HG03354 (cell line): Measurements from ENCODE around the gene PHF23.

ENCODE experiments used
- ATAC-seq: cut with Tn5 transposase; IDR thresholded peaks from one replicate; pipeline ENCODE4 v1.9.1; 2021; ENCODE audit warnings: mild to moderate bottlenecking; ENCODE audit not compliant: unreplicated experiment, poor library complexity, severe bottlenecking

PHF23 gene

GRCh38 chr17:7239091-7240027 is at the start of gene PHF23:
TSS of gene PHF23 (minus strand) at chr17:7239457. CDS start at chr17:7239279, 178 bp downstream.
- ATAC-seq, result peak; percentile 56

- ATAC-seq, result no peak
These were observed 46.4 kb upstream of the PHF23 start for GRCh38 chr17:7285679-7286078.

- no peak for ATAC-seq
These were observed 45.7 kb upstream of the PHF23 start for GRCh38 chr17:7284911-7285310.

- ATAC-seq, result no peak
These were observed 44.4 kb upstream of the PHF23 start for GRCh38 chr17:7283471-7284216.

- no peak for ATAC-seq
These were observed 43.6 kb upstream of the PHF23 start for GRCh38 chr17:7282752-7283321.

- no peak for ATAC-seq
These were observed 42.9 kb upstream of the PHF23 start for GRCh38 chr17:7281953-7282751.

GRCh38 chr17:7281074-7281952 is 42.1 kb upstream of the PHF23 start, which contains the start of gene SLC2A4:
TSS of gene SLC2A4 (plus strand) at chr17:7281718. CDS start at chr17:7281935, 217 bp downstream.
- peak; percentile 56 for ATAC-seq

GRCh38 chr17:7280519-7281073 is 41.3 kb upstream of the PHF23 start:
- ATAC-seq, result peak; percentile 69

- no peak for ATAC-seq
These were observed 40.2 kb upstream of the PHF23 start for GRCh38 chr17:7279448-7279847.

- no peak for ATAC-seq
These were observed 27.5 kb upstream of the PHF23 start for GRCh38 chr17:7266784-7267183.

GRCh38 chr17:7263801-7264078 is 24.5 kb upstream of the PHF23 start:
- no peak for ATAC-seq

- ATAC-seq, result no peak
These were observed 23.9 kb upstream of the PHF23 start for GRCh38 chr17:7262935-7263800.

- ATAC-seq, result no peak
These were observed 23.1 kb upstream of the PHF23 start, which contains the start of gene CLDN7 for GRCh38 chr17:7262192-7262934. TSS of gene CLDN7 (minus strand) at chr17:7262478. CDS start at chr17:7262043, 435 bp downstream.

GRCh38 chr17:7261379-7262191 is 22.3 kb upstream of the PHF23 start:
- ATAC-seq, result no peak

- no peak for ATAC-seq
These were observed 21.6 kb upstream of the PHF23 start for GRCh38 chr17:7260651-7261378.
